Activated T-cell treated with anti-CD3 and anti-CD28 coated beads for 24 hours (primary cell): ENCODE measurements around the gene RAB13.

Experiments
- DNase-seq: peaks from one replicate; pipeline ENCODE4 v3.0.0-alpha.2; 2020; ENCODE audit warnings: low read depth

Gene RAB13

GRCh38 chr1:153954826-153955225 is 31.3 kb downstream of the RAB13 start:
- DNase-seq, result no peak

- DNase-seq, result no peak
These were observed 32.2 kb downstream of the RAB13 start for GRCh38 chr1:153953859-153954365.

DNA sequence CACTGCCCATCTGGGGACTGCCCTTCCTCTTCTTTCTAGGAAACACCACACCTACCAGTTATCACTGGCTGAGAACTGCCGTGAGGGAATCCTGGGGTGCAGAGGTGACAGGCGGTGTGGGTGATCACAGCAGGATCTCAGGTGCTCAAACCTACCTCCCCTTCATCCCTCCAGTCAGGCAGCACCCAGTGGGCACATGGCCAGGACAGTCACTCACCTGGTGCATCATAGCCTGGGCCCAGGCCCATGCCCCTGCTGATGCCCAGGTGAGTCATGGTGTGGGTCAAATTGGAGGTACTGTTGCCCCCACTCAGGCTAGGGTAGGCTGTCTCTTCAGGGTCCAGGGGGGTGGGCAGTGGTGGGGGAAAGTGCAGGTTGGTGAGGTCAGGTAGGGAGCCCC is 34.3 kb downstream of the RAB13 start:
- no peak for DNase-seq

GRCh38 chr1:153951183-153951582 is 35.0 kb downstream of the RAB13 start:
- DNase-seq, result no peak

DNA sequence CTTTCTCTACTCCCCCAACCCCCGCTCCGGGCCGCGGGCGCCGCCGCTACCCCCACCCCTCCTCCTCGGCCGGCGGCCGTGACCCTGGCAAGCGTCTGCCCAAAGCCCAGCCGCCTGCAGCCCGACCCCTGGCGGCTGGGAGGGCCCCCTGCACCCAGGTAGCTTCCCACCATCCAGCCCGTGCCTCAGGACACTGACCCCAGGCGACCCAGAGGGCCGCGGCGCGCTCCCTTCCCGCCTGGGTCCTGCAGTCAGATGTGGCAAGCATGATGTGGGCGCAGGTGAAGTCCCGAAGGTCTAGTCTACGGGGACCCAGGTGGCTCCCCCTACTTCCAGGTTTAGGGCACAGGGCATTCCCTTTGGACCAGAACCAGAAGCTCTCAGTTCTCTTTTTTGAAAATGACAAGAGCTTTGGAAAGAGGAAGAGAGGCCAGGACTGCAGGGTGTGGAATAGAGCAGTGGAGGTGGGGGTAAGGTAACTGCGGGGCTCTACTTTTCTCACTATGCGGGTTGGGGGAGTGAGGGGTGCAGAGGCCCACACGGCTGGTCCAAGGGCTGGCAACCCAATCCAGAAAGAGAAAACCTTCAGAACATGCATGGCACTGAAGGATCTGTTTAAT is 39.4 kb downstream of the RAB13 start, which contains the start of gene DENND4B:
DENND4B (minus strand) TSS at position 97 of the 620 bp plus-strand sequence. CDS start 2,344 bp downstream, outside the sequence.
- peak; percentile 72 for DNase-seq

DNA sequence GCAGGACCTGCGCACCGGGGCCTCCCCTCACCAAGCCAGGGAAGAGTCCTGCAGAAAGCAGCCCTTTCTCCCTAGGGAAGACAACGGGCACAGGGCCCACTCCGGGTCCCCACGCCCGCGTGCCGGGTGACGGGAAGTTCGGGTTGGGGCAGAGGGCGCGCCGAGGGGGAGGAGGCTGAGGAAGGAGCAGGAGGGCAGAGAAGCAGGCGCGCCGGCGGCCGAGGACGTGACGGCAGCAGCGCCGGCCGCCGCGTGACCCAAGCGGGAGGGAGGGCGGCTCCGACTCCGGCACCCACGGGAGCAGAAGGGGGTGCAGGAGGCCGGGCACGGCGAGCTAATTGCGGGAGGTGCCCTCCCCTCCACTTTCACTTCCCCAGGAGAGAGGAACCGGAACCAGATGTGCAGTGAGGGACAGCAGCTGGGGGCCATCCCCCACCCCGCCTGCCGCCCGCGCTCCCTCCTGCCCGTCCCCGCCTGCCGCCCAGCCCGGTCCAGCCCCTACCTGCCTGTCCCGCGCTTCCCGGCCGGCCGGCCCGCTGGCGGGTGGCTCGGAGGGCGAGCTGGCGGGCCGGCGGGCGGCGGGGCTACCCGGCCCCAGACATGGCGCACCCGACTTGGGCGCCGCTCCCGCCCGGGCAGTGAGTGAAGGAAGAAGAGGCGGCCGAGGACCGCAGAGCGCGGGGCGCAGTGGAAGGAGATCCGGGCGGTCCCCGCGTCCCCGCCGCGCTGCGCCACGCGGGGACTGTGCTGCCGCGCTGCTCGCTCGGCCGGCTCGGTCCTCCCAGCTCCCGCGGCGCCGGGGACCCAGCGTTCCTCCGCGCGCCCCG is 40.1 kb downstream of the RAB13 start:
- DNase-seq, result peak; percentile 60

- DNase-seq, result peak; percentile 59
These were observed 40.9 kb downstream of the RAB13 start for GRCh38 chr1:153945131-153945794.

DNA sequence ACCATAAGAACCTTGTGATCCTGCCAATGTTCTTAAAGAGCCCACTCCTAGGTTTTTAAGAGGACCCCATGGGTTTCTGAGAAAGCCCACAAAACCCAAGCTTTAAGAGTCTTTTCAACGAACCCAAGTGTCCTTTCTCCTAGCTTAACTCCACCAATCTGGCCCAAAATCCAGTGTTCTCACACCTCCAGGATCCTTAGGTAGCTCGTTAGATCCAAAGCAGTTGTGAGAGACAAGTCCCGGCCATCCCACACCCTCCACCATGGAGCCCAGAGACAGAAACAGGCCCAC is 41.4 kb downstream of the RAB13 start:
- no peak for DNase-seq

GRCh38 chr1:153944005-153944826 is 41.9 kb downstream of the RAB13 start:
- DNase-seq, result no peak

DNA sequence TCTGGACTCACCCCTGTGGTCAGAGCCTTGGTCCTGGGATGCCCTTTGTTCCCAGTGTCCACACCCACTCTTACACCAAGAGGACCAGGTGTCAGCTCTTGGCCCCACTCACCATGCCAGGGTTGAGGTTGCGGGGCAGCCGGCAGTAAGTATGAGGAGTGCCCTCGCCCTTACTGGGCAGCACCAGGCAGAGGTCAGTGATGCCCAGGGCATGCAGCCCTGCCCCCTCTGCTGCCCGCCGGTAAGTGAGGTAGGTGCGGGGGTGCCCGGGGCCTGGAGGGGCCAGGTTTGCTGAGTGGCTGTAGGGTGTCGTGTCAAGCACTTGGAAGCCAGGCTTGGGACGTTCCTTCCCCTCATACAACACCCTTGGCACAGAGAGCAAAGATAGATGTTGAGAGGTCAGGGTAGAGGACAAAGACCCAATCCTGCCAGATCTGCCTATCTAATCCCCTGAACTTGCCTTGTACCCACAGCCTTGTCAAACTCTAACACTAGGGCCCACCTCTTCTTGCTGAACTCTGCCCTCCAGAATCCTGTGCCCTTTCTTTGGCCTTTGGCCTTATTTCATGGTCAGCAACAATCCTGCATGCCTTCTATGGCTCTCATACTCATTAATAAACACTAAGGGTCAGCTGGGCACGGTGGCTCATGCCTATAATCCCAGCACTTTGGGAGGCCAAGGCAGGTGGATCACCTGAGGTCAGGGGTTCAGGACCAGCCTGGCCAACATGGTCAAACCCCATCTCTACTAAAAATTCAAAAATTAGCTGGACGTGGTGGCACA is 43.2 kb downstream of the RAB13 start:
- no peak for DNase-seq

- DNase-seq, result no peak
These were observed 44.1 kb downstream of the RAB13 start for GRCh38 chr1:153941826-153942725.

DNA sequence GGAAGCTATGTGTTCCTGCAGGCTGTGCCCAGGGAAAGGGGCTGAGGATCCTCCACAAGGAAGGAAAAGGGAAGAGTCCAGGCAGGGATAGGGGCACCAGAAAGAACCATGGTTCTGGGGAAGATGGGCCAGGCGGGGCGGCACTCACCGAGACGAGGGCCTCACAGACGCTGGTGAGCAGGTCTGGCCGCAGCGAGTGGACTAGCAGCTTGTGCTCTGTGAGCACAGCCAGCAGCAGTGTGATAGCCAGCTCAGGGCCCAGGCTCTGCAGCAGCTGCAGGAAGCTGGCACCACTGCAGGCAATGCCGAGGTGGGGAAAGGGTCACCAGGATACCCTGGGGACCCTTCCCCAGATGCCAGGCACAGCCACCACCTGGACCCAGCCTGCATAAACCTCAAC is 45.4 kb downstream of the RAB13 start:
- DNase-seq, result no peak

DNA sequence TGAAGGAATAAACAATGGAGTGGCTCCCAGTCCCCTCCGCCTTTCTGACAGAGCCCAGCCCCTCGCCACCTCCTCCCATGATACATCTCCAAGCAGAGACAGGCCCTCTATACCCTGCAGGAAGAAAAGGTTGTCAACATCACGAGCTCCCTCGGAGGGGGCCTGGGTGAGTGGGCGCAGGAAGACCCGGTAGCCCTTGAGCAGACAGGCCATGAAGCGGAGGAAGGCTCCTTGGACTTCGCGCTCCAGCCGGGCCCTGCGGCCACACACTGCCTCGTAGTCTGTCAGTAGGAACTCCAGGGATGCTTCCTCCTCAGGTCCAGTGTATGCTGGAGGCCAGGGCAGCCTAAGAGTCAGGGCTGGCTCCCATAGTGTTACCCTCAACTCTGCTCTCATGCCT is 46.7 kb downstream of the RAB13 start:
- no peak for DNase-seq

- DNase-seq, result no peak
These were observed 47.1 kb downstream of the RAB13 start for GRCh38 chr1:153938996-153939395.

- DNase-seq, result no peak
These were observed 48.8 kb downstream of the RAB13 start for GRCh38 chr1:153937331-153937730.

DNA sequence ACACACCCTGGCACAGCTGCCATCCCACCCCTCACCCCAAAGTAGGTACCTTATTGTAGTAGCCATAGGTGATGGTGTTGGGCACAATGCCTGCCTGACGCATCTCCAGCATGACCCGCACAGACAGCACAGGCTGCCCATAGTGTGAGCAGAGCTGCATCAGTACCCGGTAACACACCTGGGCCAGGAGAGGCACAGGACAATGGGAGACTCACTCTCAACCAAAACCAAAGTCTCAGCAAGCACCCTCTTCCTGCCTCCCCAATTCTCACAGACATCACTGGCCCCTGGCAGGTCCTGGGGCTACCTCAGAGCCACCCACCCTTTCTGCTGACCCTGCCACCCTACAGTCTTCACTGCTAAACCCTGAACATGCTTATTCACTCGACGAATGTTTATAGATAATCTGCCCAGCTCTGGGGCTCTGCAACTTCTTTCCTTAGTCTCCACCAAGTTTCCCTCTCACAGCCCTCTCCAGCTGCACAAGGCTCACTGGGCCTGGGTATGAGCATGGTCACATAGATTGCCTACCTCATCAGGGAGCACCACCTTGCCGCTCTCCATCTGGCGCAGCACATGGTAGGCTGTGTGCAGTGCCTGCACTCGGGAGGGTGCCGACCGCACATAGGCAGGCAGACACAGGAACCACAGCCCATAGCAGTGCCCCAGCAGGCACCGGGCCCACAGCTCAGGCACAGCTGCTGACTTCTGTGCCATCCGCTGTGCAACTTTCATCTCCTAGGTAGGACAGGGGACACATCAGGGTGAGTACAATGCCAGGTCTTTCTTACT is 49.9 kb downstream of the RAB13 start:
- no peak for DNase-seq

DNA sequence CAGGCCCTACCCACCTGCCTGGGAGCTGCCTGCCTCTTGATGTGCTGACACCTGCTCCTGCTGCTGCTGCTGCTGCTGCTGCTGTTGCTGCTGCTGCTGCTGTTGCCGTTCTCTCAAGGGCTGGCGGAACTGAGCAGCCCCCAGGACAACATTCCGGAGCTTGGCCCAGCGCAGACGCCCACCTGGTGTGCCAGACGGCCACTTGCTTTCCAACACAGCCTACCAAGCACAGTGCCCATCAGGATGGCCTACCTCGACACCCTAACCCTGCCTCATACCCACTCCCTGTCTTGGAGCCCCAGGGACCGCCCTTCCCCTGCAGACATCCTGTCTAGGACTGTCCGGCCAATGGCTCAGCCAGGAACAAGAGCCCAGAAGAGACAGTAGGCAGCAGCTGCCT is 51.4 kb downstream of the RAB13 start:
- DNase-seq, result no peak

DNA sequence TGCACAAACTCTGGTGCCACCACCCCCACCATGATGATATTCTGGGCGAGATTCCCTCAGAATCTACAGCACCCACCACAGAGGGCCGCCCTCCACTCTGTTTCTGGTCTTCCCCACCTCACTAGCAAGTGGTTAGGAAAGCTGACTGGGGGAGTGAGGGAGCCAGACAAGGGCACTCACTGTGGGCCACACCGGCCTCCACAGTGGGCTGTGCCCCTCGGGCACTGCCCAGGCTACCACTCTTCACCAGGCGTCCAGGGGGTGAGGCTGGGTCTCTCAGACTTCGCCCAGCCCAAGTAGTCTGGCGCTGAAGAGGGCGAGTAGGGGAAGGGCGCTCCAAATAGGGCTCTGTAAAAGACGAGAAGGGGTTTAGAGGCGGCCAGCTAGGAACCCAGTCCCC is 52.2 kb downstream of the RAB13 start:
- DNase-seq, result no peak

DNA sequence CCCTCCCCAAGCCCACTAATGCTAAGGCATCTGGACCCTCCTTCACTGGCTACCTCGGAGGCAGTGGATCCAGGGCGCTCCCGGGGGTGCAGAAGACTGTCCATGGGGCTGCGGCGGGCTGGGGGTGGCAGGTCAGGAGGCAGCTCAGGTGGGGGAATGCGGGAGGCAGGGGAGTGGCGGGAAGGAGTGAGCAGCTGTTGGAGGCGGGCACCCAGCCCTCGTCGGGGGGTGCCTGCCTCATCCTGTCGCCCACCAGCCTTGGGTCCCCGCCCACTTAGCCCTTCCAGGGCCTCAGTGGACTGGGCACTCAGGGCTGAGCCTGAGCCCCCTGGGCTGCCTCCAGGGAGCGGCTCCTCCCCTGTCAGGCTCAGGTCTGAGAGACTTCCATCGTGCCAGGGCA is 52.7 kb downstream of the RAB13 start:
- DNase-seq, result no peak
